ENCODE measurements around the gene HIRA.

DNA sequence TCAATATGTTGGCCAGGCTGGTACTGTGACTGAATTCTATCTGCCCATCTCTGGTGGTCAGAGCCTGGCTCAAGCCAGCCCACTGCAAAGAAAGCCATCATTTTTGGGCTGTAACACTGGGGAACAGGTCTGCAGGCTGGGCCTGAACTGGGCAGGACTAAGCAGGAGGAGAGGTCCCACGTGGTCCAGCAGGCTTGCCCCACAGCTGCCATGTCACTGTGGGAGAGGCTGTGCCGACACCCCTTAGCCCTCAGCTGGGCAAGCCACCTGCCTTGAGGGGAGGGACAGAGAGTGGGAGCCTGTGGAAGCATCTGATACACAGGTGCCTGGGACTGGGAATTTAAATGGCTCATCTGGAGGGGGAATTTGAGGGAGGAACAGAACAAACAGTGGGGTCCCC lies 73.3 kb downstream of the HIRA start:
- TF ChIP-seq, protein P1, sequence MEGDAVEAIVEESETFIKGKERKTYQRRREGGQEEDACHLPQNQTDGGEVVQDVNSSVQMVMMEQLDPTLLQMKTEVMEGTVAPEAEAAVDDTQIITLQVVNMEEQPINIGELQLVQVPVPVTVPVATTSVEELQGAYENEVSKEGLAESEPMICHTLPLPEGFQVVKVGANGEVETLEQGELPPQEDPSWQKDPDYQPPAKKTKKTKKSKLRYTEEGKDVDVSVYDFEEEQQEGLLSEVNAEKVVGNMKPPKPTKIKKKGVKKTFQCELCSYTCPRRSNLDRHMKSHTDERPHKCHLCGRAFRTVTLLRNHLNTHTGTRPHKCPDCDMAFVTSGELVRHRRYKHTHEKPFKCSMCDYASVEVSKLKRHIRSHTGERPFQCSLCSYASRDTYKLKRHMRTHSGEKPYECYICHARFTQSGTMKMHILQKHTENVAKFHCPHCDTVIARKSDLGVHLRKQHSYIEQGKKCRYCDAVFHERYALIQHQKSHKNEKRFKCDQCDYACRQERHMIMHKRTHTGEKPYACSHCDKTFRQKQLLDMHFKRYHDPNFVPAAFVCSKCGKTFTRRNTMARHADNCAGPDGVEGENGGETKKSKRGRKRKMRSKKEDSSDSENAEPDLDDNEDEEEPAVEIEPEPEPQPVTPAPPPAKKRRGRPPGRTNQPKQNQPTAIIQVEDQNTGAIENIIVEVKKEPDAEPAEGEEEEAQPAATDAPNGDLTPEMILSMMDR (IDR thresholded peaks at IDR 0.05) = no peak
- TF ChIP-seq POLR2A (IDR thresholded peaks at IDR 0.05) (no peak), POLR2AphosphoS5 (IDR thresholded peaks at IDR 0.05) (no peak)

All from prostate gland (tissue), 2 donors.